Activated CD4-positive, alpha-beta T cell treated with anti-CD3 and anti-CD28 coated beads for 1 hour (primary cell): ENCODE measurements around the gene CDKAL1.

ENCODE experiments used
- DNase-seq: peaks from one replicate; pipeline ENCODE4 v3.0.0-alpha.2; 2020

The CDKAL1 gene

DNA sequence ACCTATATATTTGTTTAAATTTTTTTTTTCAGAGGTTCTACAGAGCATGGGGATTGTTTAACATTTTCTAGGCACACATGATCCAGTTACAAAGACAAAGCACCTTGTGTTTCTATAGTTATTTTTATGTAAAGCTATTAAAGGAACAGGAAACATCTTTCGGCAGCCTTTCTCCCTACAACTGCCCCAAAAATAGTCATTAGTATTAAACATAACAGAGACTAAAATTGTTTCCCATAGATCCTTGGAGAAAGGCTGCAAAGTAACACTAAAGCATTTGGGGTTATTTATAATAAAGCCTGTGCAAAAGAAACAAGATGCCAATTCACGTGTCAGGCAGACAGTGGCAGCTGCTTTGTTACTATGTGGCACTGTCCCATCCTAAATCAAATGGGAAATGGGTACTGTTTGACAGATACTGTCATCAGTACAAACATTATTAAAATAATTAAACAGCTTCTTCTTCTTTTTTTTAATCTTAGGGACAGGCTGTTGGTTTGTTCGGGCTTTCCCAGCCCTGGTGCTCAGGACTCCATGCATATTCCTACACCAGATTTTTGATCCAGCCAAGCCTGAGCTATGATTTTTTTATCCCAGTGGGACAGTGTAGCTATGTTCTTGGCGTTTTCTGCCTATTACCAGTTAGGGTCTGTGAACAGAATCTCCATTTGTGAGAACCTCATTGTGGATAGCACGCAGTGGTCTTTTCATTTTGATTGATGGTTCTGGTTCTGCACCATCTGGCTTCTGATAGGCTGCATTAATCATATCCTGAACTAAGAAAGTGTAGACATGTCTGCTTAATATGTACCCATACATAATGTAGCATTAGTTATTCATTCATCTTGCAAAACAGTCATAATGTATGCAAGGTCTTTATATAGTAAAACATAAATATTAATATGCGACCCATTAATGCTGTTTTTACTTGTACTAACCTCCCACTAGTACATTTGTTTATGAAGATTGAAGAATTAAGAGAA is 598.9 kb downstream of the CDKAL1 start:
- no peak for DNase-seq

DNA sequence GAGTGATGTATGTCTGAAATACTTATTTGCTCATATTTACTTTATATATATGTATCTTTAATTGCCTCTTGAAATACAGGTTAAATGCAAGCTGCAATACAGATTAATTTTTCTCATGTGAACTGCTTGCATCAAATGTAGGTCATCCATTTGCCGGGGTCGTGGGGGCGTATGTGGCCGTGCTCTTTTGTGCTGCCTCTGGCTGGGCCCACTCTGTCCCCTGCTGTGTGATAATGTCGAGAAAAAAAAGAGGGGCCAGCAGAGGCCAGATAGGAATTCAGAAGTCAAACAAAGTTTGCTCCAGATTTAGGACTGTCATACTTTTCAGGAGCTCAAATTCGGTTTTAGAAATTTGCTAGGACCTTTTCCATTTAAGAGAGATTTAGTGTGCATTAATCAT is 599.6 kb downstream of the CDKAL1 start:
- no peak for DNase-seq

GRCh38 chr6:21134356-21134755 is 600.1 kb downstream of the CDKAL1 start:
- no peak for DNase-seq

DNA sequence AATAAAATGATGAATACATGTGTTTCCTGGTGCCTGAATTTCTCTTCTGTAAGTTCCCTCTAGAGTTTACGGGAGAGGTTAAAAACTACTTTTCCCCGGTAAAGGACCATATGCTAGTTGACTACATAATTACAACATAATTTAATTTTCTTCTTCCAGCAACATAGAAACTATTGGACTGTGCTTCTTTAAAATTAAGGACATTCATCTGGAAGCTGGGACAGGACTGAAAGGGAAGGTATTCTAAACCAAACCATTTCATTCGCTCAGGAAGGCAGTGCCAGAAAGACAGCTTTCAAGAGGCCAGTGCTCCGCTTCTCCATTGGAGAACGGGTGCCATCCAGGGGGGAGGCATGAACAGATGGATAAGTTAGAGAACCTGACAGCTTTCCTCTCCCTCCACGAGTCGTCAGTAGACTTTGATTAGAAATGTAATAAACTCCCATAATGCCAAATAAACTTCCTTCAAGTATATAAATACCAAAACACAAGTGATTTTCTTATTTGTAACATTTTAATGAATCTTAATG is 601.3 kb downstream of the CDKAL1 start:
- DNase-seq, result no peak

DNA sequence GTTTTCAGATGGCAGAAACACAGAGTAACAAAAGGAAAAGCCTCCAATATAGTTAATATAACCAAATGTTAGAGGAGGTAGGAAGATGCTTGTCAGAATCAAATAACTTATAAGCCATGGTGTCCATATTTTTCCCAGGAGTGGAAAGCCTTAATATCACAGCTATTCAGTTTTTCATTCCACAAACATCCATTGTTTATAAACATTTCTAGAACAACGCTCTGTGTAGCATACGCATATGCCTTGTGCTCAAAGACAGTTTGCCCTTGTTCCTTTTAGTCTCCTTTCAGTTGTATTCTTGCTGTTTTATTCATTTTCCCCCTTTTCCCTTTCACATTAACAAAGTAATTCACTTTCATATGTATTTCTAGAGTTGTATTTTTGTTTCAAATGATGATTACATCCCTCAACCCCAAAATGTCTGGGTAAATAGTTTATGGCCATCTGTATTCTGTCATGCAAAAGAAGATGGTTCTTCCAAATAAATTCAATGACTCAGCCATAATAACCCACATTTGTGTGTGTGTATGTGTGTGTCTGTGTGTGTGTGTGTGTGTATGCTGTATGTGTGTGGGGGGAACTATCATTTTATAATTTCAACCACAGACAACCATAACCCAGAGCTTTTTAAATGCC is 603.6 kb downstream of the CDKAL1 start:
- no peak for DNase-seq

- no peak for DNase-seq
Observed at GRCh38 chr6:21138336-21139069, 604.2 kb downstream of the CDKAL1 start.

DNA sequence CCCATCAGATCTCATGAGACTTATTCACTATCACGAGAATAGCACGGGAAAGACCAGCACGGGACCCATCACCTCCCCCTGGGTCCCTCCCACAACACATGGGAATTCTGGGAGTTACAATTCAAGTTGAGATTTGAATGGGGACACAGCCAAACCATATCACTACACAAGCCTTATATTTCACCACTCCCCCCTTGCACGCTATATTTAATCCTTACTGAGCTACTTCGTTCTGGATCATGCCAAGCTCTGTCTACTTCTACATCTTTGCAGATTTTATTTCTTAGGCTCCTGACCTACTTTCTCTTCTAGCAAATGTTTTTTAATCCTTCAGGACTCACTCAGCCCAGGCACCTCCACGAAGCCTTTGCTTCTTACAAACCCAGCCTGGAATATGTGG is 606.7 kb downstream of the CDKAL1 start:
- DNase-seq, result no peak

DNA sequence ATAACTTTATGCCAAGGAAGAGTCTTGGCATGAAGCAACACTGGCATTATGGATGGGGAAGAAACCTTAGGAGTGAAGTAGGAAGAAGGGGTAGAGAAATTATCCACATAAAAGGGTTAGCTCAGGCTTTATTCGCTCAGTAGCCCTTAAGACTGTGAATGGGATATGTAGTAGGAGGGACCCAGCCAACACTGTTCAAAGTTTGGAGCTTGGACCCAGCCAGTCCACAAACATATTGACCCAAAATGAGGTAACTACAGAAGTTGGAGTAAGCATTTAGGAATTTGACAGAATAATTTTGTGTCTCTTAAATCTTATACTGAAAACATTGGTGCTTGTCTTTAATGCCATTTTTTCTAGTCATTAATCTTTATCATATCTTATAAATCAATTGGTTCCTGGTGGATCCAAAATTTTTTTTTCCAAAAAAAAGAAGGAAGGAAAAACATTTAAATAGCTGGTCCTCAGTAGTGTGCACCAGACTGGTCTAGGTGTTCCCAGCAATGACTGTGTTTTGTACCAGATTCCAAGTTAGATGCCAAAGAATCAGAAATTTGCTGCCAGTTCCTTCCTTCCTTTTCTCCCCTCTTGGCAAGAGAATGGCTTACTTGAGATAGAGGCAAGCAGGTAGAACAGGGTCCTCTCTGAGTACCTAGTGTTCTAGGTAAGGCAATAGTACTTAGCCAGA is 607.5 kb downstream of the CDKAL1 start:
- DNase-seq, result no peak

DNA sequence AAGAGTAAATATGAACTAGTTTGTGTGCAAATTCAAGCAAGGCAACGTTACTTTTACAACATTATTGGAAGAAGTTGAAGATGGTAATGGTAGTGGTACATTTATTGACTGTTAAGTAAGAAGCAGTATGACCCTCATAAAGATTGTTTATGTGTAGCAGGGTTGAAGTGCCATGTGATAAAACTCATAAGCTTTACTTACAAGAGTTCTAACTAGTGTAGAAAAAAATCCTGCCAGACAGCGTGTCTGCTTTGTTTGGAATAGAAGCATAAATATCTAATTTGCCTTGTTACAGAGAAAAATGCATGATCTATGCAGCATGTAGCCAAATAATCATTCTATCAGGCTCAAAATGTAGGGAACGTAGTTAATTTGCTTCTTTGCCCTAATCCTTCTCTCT is 608.5 kb downstream of the CDKAL1 start:
- no peak for DNase-seq

DNA sequence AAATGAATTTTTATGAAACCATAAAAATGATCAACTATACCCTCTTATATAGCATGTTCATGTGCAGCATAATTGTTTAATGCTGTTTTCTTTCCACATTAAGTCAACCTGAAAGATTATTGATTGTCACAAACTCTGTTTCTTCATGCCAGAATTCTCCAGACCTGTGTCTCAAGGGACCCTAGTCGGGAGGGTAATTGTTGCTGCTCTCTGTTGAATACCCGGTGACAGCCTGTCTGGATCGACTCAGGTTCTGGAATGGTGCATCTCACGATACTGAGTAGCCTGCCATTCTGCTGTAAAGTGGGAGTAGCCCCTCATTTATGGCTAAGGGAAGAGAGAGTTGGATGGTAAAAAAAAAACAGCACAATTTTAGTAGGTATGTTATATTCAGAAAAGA is 609.4 kb downstream of the CDKAL1 start:
- no peak for DNase-seq

GRCh38 chr6:21144928-21145327 is 610.7 kb downstream of the CDKAL1 start:
- DNase-seq, result no peak

DNA sequence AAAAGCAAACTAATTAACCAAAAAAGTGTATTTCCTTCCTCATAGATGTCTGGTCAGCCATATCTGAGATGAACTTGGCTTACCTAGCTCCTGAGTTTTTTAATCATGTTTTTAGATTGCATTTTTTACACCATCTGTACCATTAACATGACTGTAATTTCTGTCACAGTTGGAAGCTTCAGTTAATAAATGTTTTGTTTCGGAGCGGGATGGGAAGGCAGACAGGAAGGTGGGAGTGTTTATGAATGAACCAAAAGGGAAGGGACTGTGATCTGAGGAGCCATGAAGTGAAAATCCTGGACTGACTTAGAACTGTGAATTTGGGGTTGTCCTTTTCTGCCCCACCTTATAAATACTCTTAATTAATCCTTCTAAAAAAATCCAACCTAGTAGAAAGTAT is 613.7 kb downstream of the CDKAL1 start:
- no peak for DNase-seq

DNA sequence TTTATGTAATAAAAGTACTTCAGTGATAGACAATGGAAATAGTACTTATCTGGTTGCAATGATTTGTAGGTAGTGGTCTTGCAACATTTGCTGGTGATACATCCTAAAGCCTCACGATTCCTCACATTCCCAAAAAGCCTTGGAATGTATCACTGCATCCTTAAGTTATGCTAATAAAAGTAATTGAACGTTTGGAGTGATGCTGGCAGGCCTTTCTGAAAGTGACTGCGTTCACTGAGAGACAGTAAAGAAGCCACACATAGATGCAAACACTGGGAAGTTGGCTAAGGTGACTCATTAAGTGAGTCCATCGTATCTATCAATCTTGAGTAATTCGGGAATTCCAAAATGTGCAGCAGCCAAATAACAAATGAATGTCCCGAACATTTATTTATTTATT is 615.2 kb downstream of the CDKAL1 start:
- DNase-seq, result no peak

DNA sequence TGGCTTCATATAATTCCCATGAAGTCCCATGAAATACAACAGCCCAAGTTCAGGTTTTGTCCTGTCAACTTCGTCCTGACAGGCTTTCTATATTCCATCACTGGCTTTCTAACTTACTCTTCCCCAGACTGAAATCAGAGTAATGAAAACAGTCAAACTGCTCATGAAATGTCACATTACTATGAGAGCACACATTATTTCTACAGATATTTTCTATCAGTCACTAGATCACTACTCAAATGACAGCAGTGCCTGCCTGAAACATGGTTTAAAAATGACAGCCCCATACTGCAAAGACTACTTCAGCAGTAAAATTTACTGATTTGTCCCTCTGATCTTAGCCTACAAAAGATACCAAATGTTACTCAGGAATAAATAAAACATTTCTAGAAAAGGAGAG is 616.4 kb downstream of the CDKAL1 start:
- DNase-seq, result no peak

DNA sequence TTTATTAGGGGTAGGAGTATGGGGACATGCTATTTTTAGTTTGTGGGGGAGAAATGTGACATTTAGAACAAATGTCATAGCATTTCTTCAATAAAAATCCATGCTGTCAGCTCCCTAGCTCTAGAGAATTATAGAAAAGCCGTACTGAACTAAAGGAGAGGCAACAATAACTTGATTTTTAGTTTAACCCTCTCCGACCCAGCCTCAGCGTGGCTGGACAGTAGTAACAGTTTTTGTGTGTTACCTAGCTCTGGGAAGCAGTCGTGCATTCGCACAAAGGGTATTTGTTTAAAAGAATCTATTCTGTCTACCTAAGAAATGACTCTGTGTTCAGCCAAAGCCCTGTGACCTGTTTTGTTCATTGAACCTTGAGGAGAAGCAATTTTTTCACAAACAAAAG is 616.9 kb downstream of the CDKAL1 start:
- DNase-seq, result no peak

GRCh38 chr6:21151530-21151929 is 617.3 kb downstream of the CDKAL1 start:
- DNase-seq, result no peak

DNA sequence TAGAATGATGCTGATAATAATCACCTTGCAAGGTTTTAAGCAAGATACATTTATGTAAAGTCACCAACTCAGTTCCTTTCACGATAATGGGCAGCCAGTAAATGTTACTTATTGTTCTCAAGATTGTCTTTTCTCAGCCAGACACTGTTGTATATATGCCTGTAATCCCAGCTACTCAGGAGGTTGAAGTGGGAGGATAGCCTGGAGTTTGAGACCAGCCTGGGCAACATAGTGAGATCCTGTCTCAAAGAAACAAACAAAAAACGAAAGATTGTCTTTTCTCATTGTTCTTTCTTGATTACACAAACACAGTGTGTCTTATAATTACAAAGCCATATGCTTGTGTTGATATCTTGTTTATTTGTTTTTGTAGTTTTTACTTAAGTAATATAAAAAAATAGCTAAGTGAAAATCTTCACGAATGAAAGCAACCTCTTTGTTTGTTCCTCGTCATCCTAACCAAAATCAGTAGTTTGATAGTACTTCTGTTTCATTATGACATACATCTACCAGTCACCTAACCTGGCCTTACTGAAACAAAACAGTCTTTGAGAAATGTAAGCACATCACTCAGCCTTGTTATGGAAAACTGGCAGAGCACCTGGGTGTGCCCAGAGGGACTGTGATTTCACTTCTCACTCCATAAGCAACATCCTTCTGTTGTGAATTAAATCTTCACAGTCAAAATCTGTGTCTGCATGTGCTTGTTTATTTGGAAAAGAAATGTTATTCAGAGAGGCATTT is 623.1 kb downstream of the CDKAL1 start:
- DNase-seq, result no peak

DNA sequence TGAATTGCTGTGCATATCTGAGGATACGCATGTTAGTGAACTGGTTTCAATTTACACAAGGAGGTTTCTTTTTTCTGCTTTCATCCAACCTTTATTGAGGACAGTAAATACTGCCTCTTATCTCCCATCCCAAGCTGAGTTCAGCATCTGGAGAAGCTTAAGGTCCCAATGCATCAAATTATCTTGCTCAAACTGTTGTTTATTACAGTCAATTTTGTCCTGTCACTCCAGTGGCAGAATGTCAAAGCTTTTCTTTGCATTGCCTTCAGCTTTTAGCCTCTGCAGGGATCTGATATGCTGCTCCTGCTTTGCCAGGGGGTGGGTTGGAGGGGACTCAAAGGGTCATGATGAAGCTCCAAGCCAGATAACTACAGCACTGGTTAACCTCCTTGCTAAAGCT is 623.9 kb downstream of the CDKAL1 start:
- DNase-seq, result no peak

DNA sequence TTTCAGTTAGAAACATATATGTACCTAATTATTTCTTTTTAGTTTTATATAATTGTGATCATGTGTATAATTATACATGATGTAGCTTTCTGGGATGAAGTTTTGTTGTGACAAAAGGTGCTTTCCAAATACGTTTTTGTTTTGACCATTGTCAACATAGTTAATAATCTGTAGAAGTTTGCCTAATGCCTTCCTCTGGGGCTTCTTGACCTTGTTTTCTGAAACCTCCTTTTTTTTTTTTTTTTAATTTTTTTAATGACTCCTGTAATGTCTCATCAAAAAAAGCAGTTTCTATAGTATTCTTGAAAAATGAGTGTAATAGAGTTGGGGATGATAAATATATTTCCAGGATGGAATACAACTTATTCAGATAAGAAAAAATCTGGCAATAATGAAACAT is 624.6 kb downstream of the CDKAL1 start:
- no peak for DNase-seq

DNA sequence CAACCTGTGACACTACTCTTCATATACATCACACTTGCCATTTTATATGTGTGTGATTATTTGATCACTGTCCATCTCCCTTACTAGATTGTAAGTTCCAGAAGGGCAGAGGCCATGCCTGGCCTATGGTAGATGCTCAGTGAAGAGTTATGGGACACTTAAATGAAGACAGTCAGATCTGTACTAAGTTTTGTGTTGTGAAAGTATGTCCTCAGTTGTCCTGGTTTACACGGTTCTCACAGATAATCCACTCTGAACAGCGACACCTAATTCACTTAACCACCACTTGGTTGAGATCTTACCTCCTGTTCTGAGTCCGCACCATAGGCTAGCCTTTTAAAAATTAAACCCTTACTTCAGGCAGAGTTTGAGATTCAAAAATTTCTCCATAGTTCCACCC is 625.2 kb downstream of the CDKAL1 start:
- DNase-seq, result no peak

DNA sequence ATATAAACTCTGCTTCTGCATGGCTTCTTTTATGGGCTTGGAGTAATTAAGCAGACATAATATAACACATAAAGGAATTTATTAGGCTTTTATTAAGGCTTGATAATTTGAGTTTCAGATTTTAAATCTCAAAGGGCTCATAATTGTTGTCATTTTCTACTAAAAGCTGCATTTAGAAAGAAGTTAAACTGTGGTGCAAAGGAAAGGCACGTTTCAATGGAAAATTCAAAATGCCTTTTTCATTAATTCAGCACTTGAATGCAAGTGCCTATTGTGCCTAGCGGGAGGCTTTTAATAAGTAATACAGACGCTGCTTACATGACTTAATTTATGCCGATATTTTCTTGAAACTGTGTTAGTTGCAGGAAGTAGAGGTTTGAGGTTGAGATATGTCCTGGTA is 627.5 kb downstream of the CDKAL1 start:
- DNase-seq, result no peak
